PC-3 (cell line): ENCODE results near the gene MAP7D3. TPM values are rescaled to one million over a fixed set of nuclear protein-coding genes. Genes with fewer than 3 reads are reported as not detected.

Experiments used
- ATAC-seq: fragments of 200-7000 bp; cut with Tn5 transposase; 2 replicates; pipeline ENCODE4 v1.9.1; 2020; ENCODE audit warnings: mild to moderate bottlenecking, moderate library complexity
- BruUV-seq: library from RNA; stranded (reverse); fragments of 400-500 nt; replicated peaks from 2 replicates; lab custom pipeline; 2021; lab: Mats Ljungman, UMichigan
- CTCF ChIA-PET: fragments of 300-600 bp; sonication (Branson Sonifier 250); formaldehyde crosslinking; loops from one replicate; lab custom pipeline; 2022; ENCODE audit warnings: antibody characterized with exemption; lab: Charles Lee
- POLR2A ChIA-PET: fragments of 300-600 bp; sonication (Branson Sonifier 250); formaldehyde crosslinking; loops from one replicate; lab custom pipeline; 2022; ENCODE audit warnings: antibody characterized with exemption; ENCODE audit not compliant: unreplicated experiment; lab: Charles Lee
- DNase-seq: peaks from one replicate; pipeline ENCODE4 v3.0.0-alpha.2; 2015
- H2AFZ ChIP-seq: fragments of 300-600 bp; sonication (generic); 2 replicates; pipeline ENCODE4 v1.6.0; 2016; ENCODE audit warnings: antibody characterized with exemption, low read length
- H3F3A ChIP-seq: fragments of 300-600 bp; sonication (generic); one replicate; pipeline ENCODE4 v1.6.0; 2017; ENCODE audit warnings: antibody characterized with exemption, low read length, control low read depth, mild to moderate bottlenecking; ENCODE audit not compliant: unreplicated experiment
- H3K27ac ChIP-seq: fragments of 300-600 bp; sonication (generic); 2 replicates; pipeline ENCODE4 v1.5.1; 2016; ENCODE audit warnings: mild to moderate bottlenecking, low read length
- H3K27me3 ChIP-seq: fragments of 300-600 bp; sonication (generic); 2 replicates; pipeline ENCODE4 v1.6.1; 2016; ENCODE audit warnings: low read length, mixed read lengths
- H3K36me3 ChIP-seq: fragments of 300-600 bp; sonication (generic); 2 replicates; pipeline ENCODE4 v1.6.1; 2016; ENCODE audit warnings: low read depth, mixed run types, low read length, mixed read lengths
- H3K4me1 ChIP-seq: fragments of 300-600 bp; sonication (generic); 2 replicates; pipeline ENCODE4 v1.5.1; 2016; ENCODE audit warnings: low read length; ENCODE audit not compliant: insufficient read depth
- H3K4me2 ChIP-seq: fragments of 300-600 bp; sonication (generic); 2 replicates; pipeline ENCODE4 v1.6.0; 2016; ENCODE audit warnings: low read length
- H3K4me3 ChIP-seq: fragments of 300-600 bp; sonication (generic); 2 replicates; pipeline ENCODE4 v1.5.1; 2016; ENCODE audit warnings: mild to moderate bottlenecking, low read length, mixed read lengths
- H3K79me2 ChIP-seq: fragments of 300-600 bp; sonication (generic); 2 replicates; pipeline ENCODE4 v1.6.1; 2017; ENCODE audit warnings: low read length, mixed read lengths
- H3K9ac ChIP-seq: fragments of 300-600 bp; sonication (generic); 2 replicates; pipeline ENCODE4 v1.6.0; 2016; ENCODE audit warnings: mild to moderate bottlenecking, low read length
- H3K9me2 ChIP-seq: fragments of 300-600 bp; sonication (generic); replicated peaks from 2 replicates; pipeline ENCODE4 v1.6.1; 2016; ENCODE audit warnings: mixed run types, low read length, mixed read lengths
- H3K9me3 ChIP-seq: fragments of 300-600 bp; sonication (generic); 2 replicates; pipeline ENCODE4 v1.6.1; 2016; ENCODE audit warnings: low read length, mixed read lengths
- H4K20me1 ChIP-seq: fragments of 300-600 bp; sonication (generic); 2 replicates; pipeline ENCODE4 v1.6.1; 2016; ENCODE audit warnings: low read length, mixed read lengths
- CTCF ChIP-seq: fragments of 300-600 bp; sonication (generic); conservative IDR thresholded peaks from 2 replicates; pipeline ENCODE4 v1.5.1; 2017; ENCODE audit warnings: antibody characterized with exemption, low read depth, mild to moderate bottlenecking, low read length
- EZH2 ChIP-seq: fragments of 300-600 bp; sonication (generic); IDR thresholded peaks from one replicate; pipeline ENCODE4 v1.6.1; 2017; ENCODE audit warnings: antibody characterized with exemption, mild to moderate bottlenecking, low read length; ENCODE audit not compliant: unreplicated experiment
- EZH2phosphoT487 ChIP-seq: fragments of 300-600 bp; sonication (generic); IDR thresholded peaks from 2 replicates; pipeline ENCODE4 v1.6.1; 2018; ENCODE audit warnings: mild to moderate bottlenecking, antibody characterized with exemption, low read length, borderline replicate concordance
- intact Hi-C: fragments of 100-400 bp; cut with micrococcal nuclease; formaldehyde crosslinking; loops from 2 replicates; pipeline ENCODE4 v1.9.0; 2023
- total RNA-seq: library from RNA; depleted of rRNA; stranded (reverse); fragments of >200 nt; gene quantifications from 2 replicates; pipeline ENCODE4 v1.2.3, GENCODE V29; 2014

The MAP7D3 gene
- total RNA-seq, 1 experiment from 2014 or later, result 0.40 TPM

GRCh38 chrX:136185401-136186022 lies 65.7 kb downstream of the MAP7D3 start:
- Histone ChIP-seq H3K9me2 (no peaks in the 10 kb centered on the region), H3K4me1 (peaks cover 9% of the 10 kb centered on the region; the same call in 1 of the 2 replicates), H3K9me3 (no peaks in the 10 kb centered on the region), H3K27ac (no peak overlapping the region), H3F3A (no peaks in the 10 kb centered on the region), H3K36me3 (no peaks in the 10 kb centered on the region), H3K79me2 (no peaks in the 10 kb centered on the region), H3K4me3 (no peak overlapping the region), H3K27me3 (no peaks in the 10 kb centered on the region), H4K20me1 (no peaks in the 10 kb centered on the region), H3K4me2 (peak overlapping the region; percentile 36; the same call in 1 of the 2 replicates), H3K9ac (no peak overlapping the region), H2AFZ (no peak overlapping the region)
- no peak for TF ChIP-seq EZH2
- no peak for TF ChIP-seq EZH2phosphoT487
- no peak for TF ChIP-seq CTCF
- ChIA-PET CTCF (no interaction called here), POLR2A (no interaction called here)
- peak; percentile 41 for DNase-seq
- peak; percentile 54 for ATAC-seq
- intact Hi-C loops, result no loop called here
- BruUV-seq, result no TSS peak

GRCh38 chrX:136183917-136184316 lies 67.3 kb downstream of the MAP7D3 start:
- BruUV-seq, result no TSS peak
- no peak for TF ChIP-seq EZH2
- no peak for TF ChIP-seq CTCF
- TF ChIP-seq EZH2phosphoT487, result no peak
- Histone ChIP-seq H2AFZ (no peak overlapping the region), H3K9me3 (no peaks in the 10 kb centered on the region), H3K79me2 (no peaks in the 10 kb centered on the region), H3K4me2 (no peak overlapping the region), H4K20me1 (no peaks in the 10 kb centered on the region), H3F3A (no peaks in the 10 kb centered on the region), H3K4me1 (peaks cover 9% of the 10 kb centered on the region; the same call in 1 of the 2 replicates), H3K36me3 (no peaks in the 10 kb centered on the region), H3K9me2 (no peaks in the 10 kb centered on the region), H3K27ac (no peak overlapping the region), H3K27me3 (no peaks in the 10 kb centered on the region), H3K9ac (no peak overlapping the region), H3K4me3 (no peak overlapping the region)
- ChIA-PET CTCF (interaction anchor here (0.6 kb wide), 1 partner anchor 86 kb away, joined by 3 read pairs; no protein-coding TSS in a partner anchor), POLR2A (no interaction called here)
- DNase-seq (no peak), ATAC-seq (no peak)
- intact Hi-C loops, result no loop called here

GRCh38 chrX:136183172-136183571 lies 68.0 kb downstream of the MAP7D3 start:
- Histone ChIP-seq H3K79me2 (no peaks in the 10 kb centered on the region), H3K4me1 (peaks cover 9% of the 10 kb centered on the region; the same call in 1 of the 2 replicates), H3K9ac (no peak overlapping the region), H3K36me3 (no peaks in the 10 kb centered on the region), H4K20me1 (no peaks in the 10 kb centered on the region), H3F3A (no peaks in the 10 kb centered on the region), H3K4me2 (no peak overlapping the region), H3K4me3 (no peak overlapping the region), H3K27ac (no peak overlapping the region), H3K9me3 (no peaks in the 10 kb centered on the region), H2AFZ (no peak overlapping the region), H3K9me2 (no peaks in the 10 kb centered on the region), H3K27me3 (no peaks in the 10 kb centered on the region)
- TF ChIP-seq CTCF (no peak), EZH2phosphoT487 (no peak), EZH2 (no peak)
- ATAC-seq (no peak), DNase-seq (no peak)
- ChIA-PET POLR2A (no interaction called here), CTCF (interaction anchor here (0.6 kb wide), 1 partner anchor 86 kb away, joined by 3 read pairs; no protein-coding TSS in a partner anchor)
- BruUV-seq, result no TSS peak
- intact Hi-C loops, result no loop called here
